ENCODE results near the gene ARHGAP45.

Gene ARHGAP45

GRCh38 chr19:1041272-1041834 lies 25.6 kb upstream of the ARHGAP45 start:
- TF ChIP-seq CTCF (IDR thresholded peaks at IDR 0.05; ENCODE audit: low read depth, low read length, poor library complexity, severe bottlenecking) (no peak), EZH2phosphoT487 (IDR thresholded peaks at IDR 0.05; ENCODE audit: borderline replicate concordance, low read length) (no peak)
- peak overlapping the region; percentile 90 for H3K4me3 ChIP-seq (ENCODE audit: low read length)
- H3K79me2 ChIP-seq (ENCODE audit: control insufficient read depth, low read length): peaks cover 16% of the 10 kb centered on the region

GRCh38 chr19:1041835-1042685 lies 24.9 kb upstream of the ARHGAP45 start:
- peaks cover 52% of the 10 kb centered on the region for H3K36me3 ChIP-seq (ENCODE audit: control insufficient read depth, low read length)
- H3K4me1 ChIP-seq (ENCODE audit: control insufficient read depth, low read length): peaks cover 41% of the 10 kb centered on the region
- no peaks in the 10 kb centered on the region for H3K9me2 ChIP-seq (replicated peaks; ENCODE audit: control insufficient read depth, low read length)
- H4K20me1 ChIP-seq (ENCODE audit: control insufficient read depth, insufficient read depth, low read depth, low read length): peaks cover 4% of the 10 kb centered on the region; the same call in 1 of the 2 replicates
- no peak overlapping the region for H3K4me2 ChIP-seq (ENCODE audit: low read length)
- H3K79me2 ChIP-seq (ENCODE audit: control insufficient read depth, low read length): peaks cover 16% of the 10 kb centered on the region
- no peak for TF ChIP-seq EZH2phosphoT487 (IDR thresholded peaks at IDR 0.05; ENCODE audit: borderline replicate concordance, low read length)
- TF ChIP-seq CTCF (IDR thresholded peaks at IDR 0.05; ENCODE audit: low read depth, low read length, poor library complexity, severe bottlenecking): no peak
- H3K27me3 ChIP-seq (ENCODE audit: control insufficient read depth, low read length): no peaks in the 10 kb centered on the region
- H3F3A ChIP-seq (ENCODE audit: control insufficient read depth, insufficient read depth): peaks cover 26% of the 10 kb centered on the region
- no peak overlapping the region for H3K4me3 ChIP-seq (ENCODE audit: low read length)
- H3K27ac ChIP-seq (ENCODE audit: low read depth, low read length): no peak overlapping the region
- no peaks in the 10 kb centered on the region for H3K9me3 ChIP-seq (ENCODE audit: control insufficient read depth, insufficient read depth, low read length)

More at GRCh38 chr19:1041272-1041834, 25.6 kb upstream of the ARHGAP45 start:
- Histone ChIP-seq H3K9me3 (ENCODE audit: control insufficient read depth, insufficient read depth, low read length) (no peaks in the 10 kb centered on the region), H3K27ac (ENCODE audit: low read depth, low read length) (no peak overlapping the region), H3F3A (ENCODE audit: control insufficient read depth, insufficient read depth) (peaks cover 30% of the 10 kb centered on the region), H4K20me1 (ENCODE audit: control insufficient read depth, insufficient read depth, low read depth, low read length) (peaks cover 4% of the 10 kb centered on the region; the same call in 1 of the 2 replicates), H3K4me1 (ENCODE audit: control insufficient read depth, low read length) (peaks cover 47% of the 10 kb centered on the region), H3K36me3 (ENCODE audit: control insufficient read depth, low read length) (peaks cover 49% of the 10 kb centered on the region), H3K27me3 (ENCODE audit: control insufficient read depth, low read length) (no peaks in the 10 kb centered on the region), H3K9me2 (replicated peaks; ENCODE audit: control insufficient read depth, low read length) (no peaks in the 10 kb centered on the region), H3K4me2 (ENCODE audit: low read length) (peak overlapping the region; percentile 89)

- TF ChIP-seq CTCF (IDR thresholded peaks at IDR 0.05; ENCODE audit: low read depth, low read length, poor library complexity, severe bottlenecking): no peak
- no peak for TF ChIP-seq EZH2phosphoT487 (IDR thresholded peaks at IDR 0.05; ENCODE audit: borderline replicate concordance, low read length)
- H3K9me3 ChIP-seq (ENCODE audit: control insufficient read depth, insufficient read depth, low read length): no peaks in the 10 kb centered on the region
- peaks cover 32% of the 10 kb centered on the region for H3K4me1 ChIP-seq (ENCODE audit: control insufficient read depth, low read length)
- no peaks in the 10 kb centered on the region for H3K9me2 ChIP-seq (replicated peaks; ENCODE audit: control insufficient read depth, low read length)
- H3K36me3 ChIP-seq (ENCODE audit: control insufficient read depth, low read length): peaks cover 52% of the 10 kb centered on the region
- no peaks in the 10 kb centered on the region for H3K27me3 ChIP-seq (ENCODE audit: control insufficient read depth, low read length)
- H3F3A ChIP-seq (ENCODE audit: control insufficient read depth, insufficient read depth): peaks cover 19% of the 10 kb centered on the region
- H3K4me3 ChIP-seq (ENCODE audit: low read length): no peak overlapping the region
- H3K4me2 ChIP-seq (ENCODE audit: low read length): no peak overlapping the region
- H3K27ac ChIP-seq (ENCODE audit: low read depth, low read length): no peak overlapping the region
- peaks cover 4% of the 10 kb centered on the region; the same call in 1 of the 2 replicates for H4K20me1 ChIP-seq (ENCODE audit: control insufficient read depth, insufficient read depth, low read depth, low read length)
- H3K79me2 ChIP-seq (ENCODE audit: control insufficient read depth, low read length): peaks cover 16% of the 10 kb centered on the region
These were observed 24.1 kb upstream of the ARHGAP45 start for GRCh38 chr19:1042689-1043511.

Data from DOHH2 (cell line).